PC-9 (cell line): ENCODE measurements around the gene ATP1B1. TPM values are rescaled to one million over a fixed set of nuclear protein-coding genes. Genes with fewer than 3 reads are reported as not detected.
A peak's percentile ranks its signal among the peaks of the same experiment; 100 is the strongest.

Source experiments
- BruUV-seq: library from RNA; stranded (reverse); fragments of 400-500 nt; replicated peaks from 2 replicates; lab custom pipeline; 2021; lab: Mats Ljungman, UMichigan
- CTCF ChIA-PET: fragments of 300-600 bp; sonication (Branson Sonifier 250); formaldehyde crosslinking; loops from one replicate; lab custom pipeline; 2022; ENCODE audit warnings: antibody characterized with exemption; lab: Charles Lee
- POLR2A ChIA-PET: fragments of 300-600 bp; sonication (Branson Sonifier 250); formaldehyde crosslinking; loops from one replicate; lab custom pipeline; 2022; ENCODE audit warnings: antibody characterized with exemption; ENCODE audit not compliant: unreplicated experiment; lab: Charles Lee
- DNase-seq, 2 experiments: peaks; one replicate each; pipeline versions ENCODE4 v3.0.0 to v3.0.0-alpha.2; 2015 to 2022; ENCODE audit warnings: mixed read lengths in 1 of 2
- H2AFZ ChIP-seq: fragments of 200-600 bp; sonication (generic); 2 replicates; pipeline ENCODE4 v1.8.1; 2017; ENCODE audit warnings: antibody characterized with exemption
- H3F3A ChIP-seq: fragments of 200-600 bp; sonication (generic); 2 replicates; pipeline ENCODE4 v1.8.1; 2017; ENCODE audit warnings: antibody characterized with exemption, mild to moderate bottlenecking, low read depth; ENCODE audit not compliant: insufficient read depth
- H3K27ac ChIP-seq: fragments of 200-600 bp; sonication (generic); 2 replicates; pipeline ENCODE4 v1.6.1; 2016; ENCODE audit warnings: mixed run types
- H3K27me3 ChIP-seq: fragments of 200-600 bp; sonication (generic); 2 replicates; pipeline ENCODE4 v1.6.1; 2016; ENCODE audit warnings: low read depth, mixed run types; ENCODE audit not compliant: insufficient read depth
- H3K36me3 ChIP-seq: fragments of 200-600 bp; sonication (generic); 2 replicates; pipeline ENCODE4 v1.6.1; 2016; ENCODE audit warnings: low read depth, mixed run types
- H3K4me1 ChIP-seq: fragments of 200-600 bp; sonication (generic); replicated peaks from 2 replicates; pipeline ENCODE4 v1.6.1; 2016; ENCODE audit warnings: mixed run types; ENCODE audit not compliant: insufficient read depth
- H3K4me2 ChIP-seq: fragments of 200-600 bp; sonication (generic); 2 replicates; pipeline ENCODE4 v1.6.1; 2017; ENCODE audit warnings: mixed run types
- H3K4me3 ChIP-seq: fragments of 200-600 bp; sonication (generic); 2 replicates; pipeline ENCODE4 v1.6.1; 2016; ENCODE audit warnings: mixed run types
- H3K79me2 ChIP-seq: fragments of 200-600 bp; sonication (generic); 2 replicates; pipeline ENCODE4 v1.6.1; 2017; ENCODE audit warnings: low read depth, mixed run types
- H3K9me2 ChIP-seq: fragments of 200-600 bp; sonication (generic); 2 replicates; pipeline ENCODE4 v1.8.1; 2017; ENCODE audit warnings: mild to moderate bottlenecking; ENCODE audit not compliant: insufficient read depth
- H3K9me3 ChIP-seq: fragments of 200-600 bp; sonication (generic); 2 replicates; pipeline ENCODE4 v1.8.1; 2016; ENCODE audit warnings: low read depth; ENCODE audit not compliant: insufficient read depth
- H4K20me1 ChIP-seq: fragments of 200-600 bp; sonication (generic); 2 replicates; pipeline ENCODE4 v1.8.1; 2017; ENCODE audit not compliant: insufficient read depth
- EZH2 ChIP-seq: fragments of 200-600 bp; sonication (generic); IDR thresholded peaks from 2 replicates; pipeline ENCODE4 v1.8.0; 2017; ENCODE audit warnings: antibody characterized with exemption, low read depth
- intact Hi-C: fragments of 100-400 bp; cut with micrococcal nuclease; formaldehyde crosslinking; loops from one replicate; pipeline ENCODE4 v1.10.0; 2022; ENCODE audit not compliant: unreplicated experiment
- total RNA-seq: library from RNA; stranded (reverse); gene quantifications from 2 replicates; pipeline ENCODE4 v1.2.3, GENCODE V29; 2021
- TF ChIP-seq, protein P1 (sequence below): fragments of 200-600 bp; sonication (generic); conservative IDR thresholded peaks from 2 replicates; pipeline ENCODE4 v1.6.1; 2017; ENCODE audit warnings: mixed run types, antibody characterized with exemption, mild to moderate bottlenecking, moderate library complexity

ATP1B1 gene
- total RNA-seq, 1 experiment from 2014 or later: 110 TPM

GRCh38 chr1:169133228-169133576 is 26.7 kb downstream of the ATP1B1 start:
- H3K36me3 ChIP-seq: peaks cover 37% of the 10 kb centered on the region
- ChIA-PET CTCF (interaction anchor here (0.5 kb wide), 1 partner anchor 17 kb away, joined by 6 read pairs; no protein-coding TSS in a partner anchor), POLR2A (interaction anchor here (0.5 to 0.6 kb wide), 2 partner anchors 24 to 530 kb away, joined by 4 to 8 read pairs; no protein-coding TSS in a partner anchor)
- no peaks in the 10 kb centered on the region for H3K9me3 ChIP-seq
- no peak for DNase-seq
- intact Hi-C loops: loop anchor here (5.0 kb wide), 1 partner anchor 214 kb away; no protein-coding TSS in a partner anchor
- H3K27ac ChIP-seq: no peak overlapping the region
- H3F3A ChIP-seq: peaks cover 38% of the 10 kb centered on the region
- no peaks in the 10 kb centered on the region for H3K9me2 ChIP-seq
- H3K27me3 ChIP-seq: no peaks in the 10 kb centered on the region
- no TSS peak for BruUV-seq
- no peak overlapping the region for H2AFZ ChIP-seq
- H4K20me1 ChIP-seq: 0 out of 2 replicates have a peak, but pooled peaks cover 3% of the 10 kb centered on the region
- peaks cover 15% of the 10 kb centered on the region for H3K79me2 ChIP-seq
- H3K4me3 ChIP-seq: no peak overlapping the region
- no peaks in the 10 kb centered on the region for H3K4me1 ChIP-seq
- no peak overlapping the region for H3K4me2 ChIP-seq
- no peak for TF ChIP-seq EZH2
- TF ChIP-seq, protein P1, sequence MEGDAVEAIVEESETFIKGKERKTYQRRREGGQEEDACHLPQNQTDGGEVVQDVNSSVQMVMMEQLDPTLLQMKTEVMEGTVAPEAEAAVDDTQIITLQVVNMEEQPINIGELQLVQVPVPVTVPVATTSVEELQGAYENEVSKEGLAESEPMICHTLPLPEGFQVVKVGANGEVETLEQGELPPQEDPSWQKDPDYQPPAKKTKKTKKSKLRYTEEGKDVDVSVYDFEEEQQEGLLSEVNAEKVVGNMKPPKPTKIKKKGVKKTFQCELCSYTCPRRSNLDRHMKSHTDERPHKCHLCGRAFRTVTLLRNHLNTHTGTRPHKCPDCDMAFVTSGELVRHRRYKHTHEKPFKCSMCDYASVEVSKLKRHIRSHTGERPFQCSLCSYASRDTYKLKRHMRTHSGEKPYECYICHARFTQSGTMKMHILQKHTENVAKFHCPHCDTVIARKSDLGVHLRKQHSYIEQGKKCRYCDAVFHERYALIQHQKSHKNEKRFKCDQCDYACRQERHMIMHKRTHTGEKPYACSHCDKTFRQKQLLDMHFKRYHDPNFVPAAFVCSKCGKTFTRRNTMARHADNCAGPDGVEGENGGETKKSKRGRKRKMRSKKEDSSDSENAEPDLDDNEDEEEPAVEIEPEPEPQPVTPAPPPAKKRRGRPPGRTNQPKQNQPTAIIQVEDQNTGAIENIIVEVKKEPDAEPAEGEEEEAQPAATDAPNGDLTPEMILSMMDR: no peak

DNA sequence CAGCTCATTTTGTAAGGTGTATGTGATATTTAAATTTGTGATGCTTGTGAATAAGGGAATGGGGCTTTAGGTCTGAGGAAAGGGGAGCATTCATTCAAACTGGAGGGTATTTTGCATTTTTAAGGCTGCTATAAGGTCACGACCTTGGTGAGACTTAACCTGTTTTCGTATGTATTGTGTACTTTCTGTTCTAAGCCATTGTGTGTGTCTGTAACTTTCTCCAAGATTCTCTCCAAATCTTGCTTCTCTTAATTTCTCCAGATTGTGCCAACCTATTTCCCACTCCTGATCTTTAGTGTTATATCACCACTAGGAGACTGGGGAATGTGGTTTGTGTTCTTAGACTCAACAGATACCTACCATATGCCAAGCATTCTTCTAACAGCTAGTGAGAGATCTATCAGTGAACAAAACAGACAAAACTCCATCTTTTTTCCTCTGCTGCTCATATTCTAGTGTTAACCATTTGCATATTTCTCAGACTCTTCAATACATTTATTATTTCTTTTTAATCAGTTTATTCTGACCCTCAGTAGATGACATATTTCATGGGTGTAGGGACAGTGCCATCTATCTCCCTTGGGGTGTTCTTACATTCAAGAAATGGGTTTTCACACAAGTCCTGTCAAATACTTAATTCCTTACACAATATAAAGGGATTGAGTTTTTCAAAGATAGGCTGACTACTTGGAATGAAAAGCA is 27.5 kb downstream of the ATP1B1 start:
- no peak for TF ChIP-seq EZH2
- TF ChIP-seq, protein P1: peak; percentile 54
- CTCF ChIA-PET: no interaction called here
- Histone ChIP-seq H2AFZ (no peak overlapping the region), H3F3A (peaks cover 32% of the 10 kb centered on the region), H3K9me3 (no peaks in the 10 kb centered on the region), H3K9me2 (no peaks in the 10 kb centered on the region), H3K4me3 (no peak overlapping the region), H3K79me2 (peaks cover 7% of the 10 kb centered on the region), H3K27ac (no peak overlapping the region), H3K4me2 (no peak overlapping the region), H3K27me3 (no peaks in the 10 kb centered on the region), H3K4me1 (no peaks in the 10 kb centered on the region), H4K20me1 (0 out of 2 replicates have a peak, but pooled peaks cover 3% of the 10 kb centered on the region), H3K36me3 (peaks cover 29% of the 10 kb centered on the region)
- DNase-seq: no peak
- POLR2A ChIA-PET: interaction anchor here (0.6 kb wide), 1 partner anchor 530 kb away, joined by 8 read pairs; no protein-coding TSS in a partner anchor
- no TSS peak for BruUV-seq
- intact Hi-C loops: loop anchor here (5.0 kb wide), 1 partner anchor 213 kb away; no protein-coding TSS in a partner anchor

DNA sequence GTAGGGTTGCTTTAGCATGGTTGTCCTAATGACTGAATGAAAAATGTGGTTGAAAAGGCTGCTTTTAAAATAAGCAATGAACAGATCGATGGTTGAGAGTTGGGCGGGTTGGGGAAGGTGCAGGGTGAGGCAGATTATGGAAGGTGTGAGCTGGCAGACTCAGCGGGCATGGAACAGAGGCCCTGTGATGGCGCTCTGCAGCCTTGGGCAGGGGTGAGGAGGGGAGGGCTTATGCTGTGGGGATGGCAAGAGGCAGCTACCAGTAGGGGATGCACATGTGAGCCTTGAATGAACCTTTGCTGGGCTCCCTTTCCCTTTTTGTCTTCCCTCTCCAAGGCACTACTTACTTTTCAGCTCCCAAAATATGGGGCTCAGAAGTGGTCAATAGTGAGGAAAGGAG is 30.9 kb downstream of the ATP1B1 start:
- Histone ChIP-seq H3K4me3 (no peak overlapping the region), H3F3A (peaks cover 16% of the 10 kb centered on the region; the same call in 1 of the 2 replicates), H3K9me2 (no peaks in the 10 kb centered on the region), H3K36me3 (0 out of 2 replicates have a peak, but pooled peaks cover 2% of the 10 kb centered on the region), H3K27ac (no peak overlapping the region), H3K9me3 (no peaks in the 10 kb centered on the region), H2AFZ (no peak overlapping the region), H4K20me1 (no peaks in the 10 kb centered on the region), H3K27me3 (no peaks in the 10 kb centered on the region), H3K4me2 (no peak overlapping the region), H3K4me1 (no peaks in the 10 kb centered on the region), H3K79me2 (no peaks in the 10 kb centered on the region)
- ChIA-PET POLR2A (no interaction called here), CTCF (no interaction called here)
- no TSS peak for BruUV-seq
- TF ChIP-seq, protein P1: no peak
- TF ChIP-seq EZH2: no peak
- DNase-seq: no peak
- intact Hi-C loops: no loop called here
